Cardiac septum (tissue), 1 donor: ENCODE results near the gene CFAP119. TPM values are rescaled to one million over a fixed set of nuclear protein-coding genes. Genes with fewer than 3 reads are reported as not detected.

Source experiments
- DNase-seq: peaks from one replicate; pipeline ENCODE4 v3.0.0-alpha.2; 2020; ENCODE audit warnings: low spot score
- intact Hi-C: fragments of 100-400 bp; cut with DNase I; formaldehyde crosslinking; loops from one replicate; pipeline ENCODE4 v1.14.0; 2022
- total RNA-seq: library from RNA; stranded (reverse); fragmentation: NEBNext Ultra II Directional; extraction: Animal tissue kit (Norgen Biotek cat#: 25700); gene quantifications from one replicate; pipeline ENCODE4 v1.2.1, GENCODE V29; 2021
- donor health status: DM: no; HTN: no; CAD: no.

The CFAP119 gene
- total RNA-seq, 1 donor from 2014 or later: 1.0 TPM

DNA sequence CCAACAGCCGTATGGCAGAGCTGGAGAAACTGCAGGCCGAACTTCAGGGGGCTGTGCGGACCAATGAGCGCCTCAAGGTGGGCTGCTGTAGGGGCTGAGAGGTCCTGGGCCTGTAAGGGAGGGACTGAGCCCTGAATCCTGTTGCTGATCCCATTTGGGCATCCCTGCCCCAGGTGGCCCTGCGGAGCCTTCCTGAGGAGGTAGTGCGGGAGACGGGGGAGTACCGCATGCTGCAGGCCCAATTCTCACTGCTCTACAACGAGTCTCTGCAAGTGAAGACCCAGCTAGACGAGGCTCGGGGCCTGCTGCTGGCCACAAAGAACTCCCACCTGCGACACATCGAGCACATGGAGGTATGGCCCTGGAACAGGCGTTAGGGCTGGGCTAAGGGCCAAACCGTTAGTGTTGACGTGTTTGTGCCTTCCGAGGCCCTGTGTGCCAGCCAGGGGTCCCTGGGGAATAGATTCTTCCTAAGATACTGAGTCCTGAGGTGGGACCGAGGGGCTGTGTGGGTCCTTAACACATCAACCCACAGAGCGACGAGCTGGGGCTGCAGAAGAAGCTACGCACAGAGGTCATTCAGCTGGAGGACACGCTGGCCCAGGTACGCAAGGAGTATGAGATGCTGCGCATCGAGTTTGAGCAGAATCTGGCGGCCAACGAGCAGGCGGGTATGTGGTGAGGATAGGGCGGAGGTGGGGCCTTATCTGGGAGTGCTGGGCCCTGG is 4.5 kb upstream of the CFAP119 start:
- no peak for DNase-seq
- intact Hi-C loops: no loop called here

DNA sequence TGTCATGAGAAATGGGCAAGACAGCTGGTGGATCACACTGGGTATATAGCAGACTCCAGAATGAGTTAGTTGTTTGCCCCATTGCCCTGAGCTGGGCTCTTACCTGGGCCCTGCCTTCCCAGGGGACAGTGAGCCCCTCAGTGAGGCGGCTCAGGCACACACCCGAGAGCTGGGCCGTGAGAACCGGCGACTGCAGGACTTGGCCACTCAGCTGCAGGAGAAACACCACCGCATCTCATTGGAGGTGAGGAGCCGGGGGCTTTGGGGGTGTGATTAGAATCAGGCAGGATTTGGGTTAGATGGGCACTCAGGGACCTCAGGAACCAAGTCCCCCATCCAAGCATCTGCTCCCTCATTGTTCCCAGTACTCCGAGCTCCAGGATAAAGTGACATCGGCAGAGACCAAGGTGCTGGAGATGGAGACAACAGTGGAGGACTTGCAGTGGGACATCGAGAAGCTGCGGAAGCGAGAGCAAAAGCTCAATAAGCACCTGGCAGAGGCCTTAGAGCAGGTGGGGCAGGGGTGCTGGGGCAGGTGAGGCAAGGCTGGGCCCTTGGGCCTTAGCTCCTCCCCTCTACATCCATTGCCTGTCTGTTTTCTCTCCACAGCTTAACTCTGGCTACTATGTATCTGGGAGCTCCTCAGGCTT is 3.1 kb upstream of the CFAP119 start:
- intact Hi-C loops: loop anchor here (5.0 kb wide), 1 partner anchor 137 kb away; no protein-coding TSS in a partner anchor
- DNase-seq: no peak

DNA sequence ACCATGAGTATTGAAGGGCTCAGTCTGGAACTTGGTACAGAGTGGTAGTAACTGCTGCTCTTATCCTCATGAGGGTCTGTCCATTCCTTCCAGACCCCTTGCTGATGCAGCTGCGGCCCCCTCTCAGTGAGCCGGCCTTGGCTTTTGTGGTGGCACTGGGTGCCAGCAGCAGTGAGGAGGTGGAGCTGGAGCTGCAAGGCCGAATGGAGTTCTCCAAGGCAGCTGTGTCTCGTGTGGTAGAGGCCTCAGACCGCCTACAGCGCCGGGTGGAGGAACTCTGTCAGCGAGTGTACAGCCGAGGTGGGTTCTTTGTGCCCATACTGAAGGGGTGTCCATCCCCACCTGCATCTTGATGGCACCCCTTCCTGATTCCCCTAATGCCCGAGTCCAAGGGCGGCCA is 2.2 kb upstream of the CFAP119 start:
- DNase-seq: no peak
- intact Hi-C loops: loop anchor here (5.0 kb wide), 1 partner anchor 138 kb away; no protein-coding TSS in a partner anchor

DNA sequence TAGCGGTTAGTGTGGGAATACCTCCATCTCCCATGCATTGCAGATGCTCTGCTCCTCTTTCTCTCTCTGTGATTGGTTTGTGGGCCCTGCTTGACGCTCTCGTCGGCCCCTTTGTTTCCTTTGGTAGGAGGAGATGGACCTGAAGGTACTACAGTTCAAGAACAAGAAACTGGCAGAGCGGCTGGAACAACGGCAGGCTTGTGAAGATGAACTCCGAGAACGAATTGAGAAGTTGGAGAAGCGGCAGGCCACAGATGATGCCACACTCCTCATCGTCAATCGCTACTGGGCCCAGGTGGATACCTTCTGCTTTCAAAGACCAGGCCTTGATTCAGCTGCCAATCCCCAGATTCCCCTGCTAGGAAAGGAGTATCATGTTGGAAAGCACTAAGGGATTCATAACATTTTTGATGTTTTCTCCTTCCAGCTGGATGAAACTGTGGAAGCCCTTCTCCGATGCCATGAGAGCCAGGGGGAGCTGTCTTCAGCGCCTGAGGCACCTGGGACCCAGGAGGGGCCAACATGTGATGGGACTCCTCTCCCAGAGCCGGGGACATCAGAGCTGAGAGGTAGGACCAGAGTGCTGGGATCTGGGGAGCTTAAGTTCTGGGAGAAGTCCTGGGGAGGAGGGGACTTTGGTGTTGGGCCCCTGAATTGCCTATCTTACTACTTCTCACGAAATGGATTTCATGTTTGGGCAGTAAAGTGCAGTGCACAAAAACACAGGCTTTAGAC is 1.3 kb upstream of the CFAP119 start:
- intact Hi-C loops: loop anchor here (1.0 to 5.0 kb wide), 2 partner anchors 139 to 165 kb away; no protein-coding TSS in a partner anchor
- no peak for DNase-seq

DNA sequence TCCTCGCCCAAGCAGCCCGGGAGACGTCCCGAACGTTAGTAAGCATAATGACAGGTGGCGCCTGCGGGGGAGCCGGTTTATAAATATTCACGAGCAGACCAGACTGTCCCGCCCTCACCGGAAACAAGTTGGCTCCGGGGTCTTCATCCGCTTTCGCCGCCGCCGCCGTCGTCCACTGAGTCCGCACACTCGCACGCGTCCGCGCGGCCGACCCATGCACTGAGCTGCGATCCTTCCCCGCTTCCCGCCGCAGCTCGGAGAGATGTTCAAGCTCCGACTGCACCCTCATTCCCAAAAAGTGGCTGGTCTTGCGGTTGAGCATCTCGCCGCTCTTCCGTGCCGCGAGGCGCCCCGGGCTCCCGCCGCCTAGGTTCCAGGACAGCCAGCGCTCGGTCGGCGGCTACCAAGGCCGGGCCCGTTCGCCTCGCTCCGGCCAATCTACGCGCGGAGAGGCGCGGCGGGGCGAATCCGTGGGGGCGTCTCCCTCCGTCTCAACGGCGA is 385 bp downstream of the CFAP119 start:
- intact Hi-C loops: loop anchor here (5.0 kb wide), 1 partner anchor 141 kb away; no protein-coding TSS in a partner anchor
- no peak for DNase-seq

DNA sequence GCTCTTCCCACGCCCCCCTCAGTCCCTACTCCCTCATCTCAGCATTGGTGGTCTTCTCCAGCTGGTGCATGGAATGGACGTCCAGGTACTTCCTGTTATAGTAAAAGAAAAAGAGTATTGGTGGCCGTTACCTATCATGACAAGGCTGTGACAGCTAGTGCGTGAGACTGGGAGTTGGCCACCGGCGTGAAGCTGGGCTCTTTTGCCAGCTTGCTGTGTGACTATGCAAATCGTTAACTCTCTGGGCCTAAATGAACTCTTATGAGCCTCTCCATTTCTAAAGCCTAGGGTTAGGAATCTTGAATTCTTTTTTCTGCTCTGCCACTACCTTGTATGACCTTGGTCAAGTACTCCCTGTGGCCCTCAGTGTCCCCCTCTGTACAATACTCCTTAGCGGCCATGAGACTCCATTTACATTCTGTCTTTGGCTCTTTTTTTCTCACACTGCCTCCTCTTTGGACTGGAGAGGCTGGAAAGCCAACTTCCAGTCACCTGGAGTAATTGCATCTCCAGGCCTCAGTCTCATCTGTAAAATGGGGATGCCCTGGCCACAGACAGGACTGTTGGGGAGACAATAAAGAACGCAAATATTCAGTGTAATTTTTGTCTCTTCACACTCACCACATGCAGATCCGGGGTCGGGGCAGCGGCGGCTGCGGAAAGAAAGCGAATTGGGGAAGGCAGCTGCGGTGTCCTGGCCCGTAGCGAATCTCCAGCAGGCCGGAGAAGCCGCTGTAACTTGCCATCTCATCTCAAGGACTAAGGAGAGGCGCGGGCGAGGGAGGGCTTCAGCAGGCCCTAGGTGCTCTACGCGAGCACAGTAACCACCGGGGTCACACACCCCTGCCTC is 1.1 kb downstream of the CFAP119 start:
- intact Hi-C loops: loop anchor here (5.0 kb wide), 1 partner anchor 141 kb away; no protein-coding TSS in a partner anchor
- DNase-seq: no peak

DNA sequence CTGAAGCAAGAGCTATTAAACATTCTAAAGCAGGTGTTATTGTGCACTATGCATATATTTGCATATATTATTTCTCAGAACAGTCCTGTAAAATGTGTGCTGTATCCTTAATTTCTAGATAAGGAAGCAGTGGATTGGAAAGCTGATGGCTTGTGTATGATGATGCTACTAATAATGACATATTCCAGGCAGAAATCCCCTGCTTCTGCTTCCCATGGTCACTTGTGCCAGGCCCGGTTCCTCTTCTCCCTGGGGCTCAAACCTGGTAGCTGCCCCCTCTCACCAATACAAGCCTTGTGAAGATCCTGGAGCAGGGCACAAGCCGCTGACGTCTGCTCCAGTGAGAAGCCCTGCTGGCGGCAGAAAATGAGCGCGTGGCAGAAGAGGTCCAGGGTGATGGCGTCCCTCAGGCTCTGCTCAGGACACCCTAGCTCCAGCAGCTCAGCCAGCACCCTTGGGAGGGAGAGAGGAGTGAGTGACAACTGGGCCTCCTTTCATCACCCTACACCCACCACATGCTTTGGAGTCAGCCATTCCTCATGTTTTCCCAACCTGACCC is 1.8 kb downstream of the CFAP119 start:
- no peak for DNase-seq
- intact Hi-C loops: loop anchor here (5.0 kb wide), 1 partner anchor 142 kb away; no protein-coding TSS in a partner anchor

DNA sequence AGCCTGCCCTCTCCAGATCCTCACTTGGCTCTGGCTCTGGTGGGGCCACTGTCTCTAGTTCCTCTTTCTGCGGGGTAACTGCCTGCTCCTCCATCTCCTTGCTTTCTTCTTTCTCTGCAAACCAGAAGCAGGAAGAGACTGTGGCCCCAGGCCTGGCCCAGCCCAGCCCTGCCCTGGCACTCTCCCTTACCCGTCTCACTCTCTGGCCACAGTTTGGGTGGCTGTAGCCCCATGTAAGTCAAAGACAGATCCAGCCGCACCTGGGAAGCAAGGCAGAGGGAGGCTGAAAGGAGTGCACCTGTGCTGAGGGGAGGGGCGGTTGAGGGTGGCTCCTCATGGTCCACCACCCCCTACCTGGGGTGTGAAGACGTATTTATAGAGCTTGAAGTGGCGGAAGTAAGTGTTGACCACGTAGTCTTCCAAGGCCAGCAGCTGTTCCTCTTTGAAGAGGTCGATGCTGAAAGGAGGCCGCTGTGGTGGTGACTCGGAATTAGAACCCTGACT is 2.8 kb downstream of the CFAP119 start:
- intact Hi-C loops: no loop called here
- DNase-seq: no peak

DNA sequence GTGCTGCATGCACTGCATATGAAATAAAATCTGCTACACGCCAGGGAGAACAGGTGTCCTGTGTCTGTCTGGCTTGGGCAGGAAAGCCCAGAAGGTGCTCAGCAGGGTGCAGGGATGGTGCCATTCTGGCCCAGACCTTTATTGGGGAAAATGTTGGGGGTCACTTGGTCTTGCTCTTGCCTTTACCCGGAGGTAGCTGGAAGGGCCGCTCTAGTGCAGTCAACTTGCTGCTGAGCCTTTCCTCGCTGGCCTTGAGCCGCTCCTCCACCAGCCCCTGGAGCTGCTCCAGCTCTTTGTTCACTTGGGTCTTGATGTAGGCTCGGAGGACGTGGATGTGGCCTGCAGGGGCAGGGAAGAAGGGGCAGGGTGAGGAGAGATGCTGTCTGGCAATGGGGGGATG is 4.5 kb downstream of the CFAP119 start:
- DNase-seq: no peak
- intact Hi-C loops: no loop called here

DNA sequence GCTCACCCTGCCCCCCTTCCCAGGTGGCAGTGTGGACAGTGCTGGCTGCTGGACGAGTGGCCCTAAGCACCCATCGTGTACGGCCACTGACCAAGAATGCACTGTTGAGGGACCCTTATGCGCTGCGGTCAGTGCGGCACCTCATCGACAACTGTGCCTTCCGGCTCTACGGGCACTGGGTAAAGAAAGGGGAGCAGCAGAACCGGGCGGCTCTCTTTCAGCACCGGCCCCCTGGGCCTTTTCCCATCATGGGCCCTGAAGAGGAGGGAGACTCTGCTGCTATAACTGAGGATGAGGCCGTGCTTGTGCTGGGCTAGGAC is 5.1 kb downstream of the CFAP119 start:
- no peak for DNase-seq
- intact Hi-C loops: no loop called here

DNA sequence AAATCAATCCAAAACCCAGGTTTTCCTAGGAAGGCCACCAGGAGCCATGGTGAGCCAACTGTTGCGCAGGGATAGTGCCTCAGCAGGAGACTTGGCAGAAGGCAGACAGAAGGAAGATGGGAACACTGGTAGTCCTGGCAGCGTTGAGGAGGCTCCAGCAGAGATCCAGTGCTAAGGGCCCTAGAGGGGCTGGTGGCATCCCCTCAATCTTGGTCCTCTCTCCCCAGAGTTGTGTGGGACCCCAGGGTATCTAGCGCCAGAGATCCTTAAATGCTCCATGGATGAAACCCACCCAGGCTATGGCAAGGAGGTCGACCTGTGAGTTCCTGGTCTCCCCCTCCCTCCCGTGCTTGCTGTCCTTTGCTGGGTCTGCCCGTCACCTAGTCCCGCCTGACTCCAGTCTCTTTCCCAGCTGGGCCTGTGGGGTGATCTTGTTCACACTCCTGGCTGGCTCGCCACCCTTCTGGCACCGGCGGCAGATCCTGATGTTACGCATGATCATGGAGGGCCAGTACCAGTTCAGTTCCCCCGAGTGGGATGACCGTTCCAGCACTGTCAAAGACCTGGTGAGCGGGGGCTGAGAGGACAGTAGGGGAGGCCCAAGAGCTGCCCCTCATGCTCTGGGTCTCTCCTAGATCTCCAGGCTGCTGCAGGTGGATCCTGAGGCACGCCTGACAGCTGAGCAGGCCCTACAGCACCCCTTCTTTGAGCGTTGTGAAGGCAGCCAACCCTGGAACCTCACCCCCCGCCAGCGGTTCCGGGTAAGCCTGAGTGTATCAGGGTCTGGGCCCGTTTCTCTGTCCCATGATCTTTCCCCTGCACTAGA is 5.7 kb downstream of the CFAP119 start:
- intact Hi-C loops: no loop called here
- no peak for DNase-seq

DNA sequence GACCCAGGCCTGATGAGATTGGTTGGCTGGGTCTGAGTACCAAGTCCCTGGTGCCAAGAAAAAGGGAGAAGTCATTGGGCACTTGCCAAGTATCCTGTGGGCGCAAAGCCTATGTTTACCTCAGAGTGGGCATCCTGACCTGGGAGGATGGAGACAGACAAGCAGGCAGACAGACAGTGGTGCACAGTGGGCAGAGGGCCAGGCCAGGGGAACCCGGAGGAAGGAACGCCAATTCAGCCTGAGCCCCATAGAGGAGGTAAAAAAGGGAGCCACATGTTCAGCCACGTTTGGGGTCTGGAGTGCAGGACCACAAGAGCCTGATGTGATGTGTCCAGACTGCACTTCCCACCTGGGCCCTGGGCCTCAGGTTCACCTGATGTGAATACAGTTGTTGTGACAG is 8.3 kb downstream of the CFAP119 start:
- DNase-seq: no peak
- intact Hi-C loops: no loop called here

DNA sequence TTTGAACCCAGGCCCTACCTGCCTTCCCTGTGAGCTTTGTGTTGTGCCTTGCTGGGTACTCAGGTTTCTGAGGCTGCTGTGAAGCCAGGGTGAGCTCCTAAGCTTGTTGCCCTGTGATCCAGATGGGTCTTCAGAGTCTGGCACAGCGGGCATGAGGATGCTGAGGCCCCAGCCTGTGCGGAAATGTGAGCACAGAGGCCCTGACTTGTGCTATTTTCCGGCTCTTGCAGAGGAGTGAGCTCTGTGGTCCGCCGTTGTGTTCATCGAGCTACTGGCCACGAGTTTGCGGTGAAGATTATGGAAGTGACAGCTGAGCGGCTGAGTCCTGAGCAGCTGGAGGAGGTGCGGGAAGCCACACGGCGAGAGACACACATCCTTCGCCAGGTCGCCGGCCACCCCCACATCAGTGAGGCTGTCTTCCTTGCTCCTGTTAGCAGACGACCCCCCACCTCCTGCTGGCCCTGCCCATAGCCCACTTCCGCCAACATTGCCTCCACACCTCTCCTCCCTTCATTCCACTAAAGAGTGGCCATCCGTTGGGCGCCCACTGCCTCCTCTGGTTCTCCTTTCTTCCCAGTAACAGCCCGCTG is 10.9 kb downstream of the CFAP119 start:
- intact Hi-C loops: no loop called here
- peak; percentile 41 for DNase-seq

DNA sequence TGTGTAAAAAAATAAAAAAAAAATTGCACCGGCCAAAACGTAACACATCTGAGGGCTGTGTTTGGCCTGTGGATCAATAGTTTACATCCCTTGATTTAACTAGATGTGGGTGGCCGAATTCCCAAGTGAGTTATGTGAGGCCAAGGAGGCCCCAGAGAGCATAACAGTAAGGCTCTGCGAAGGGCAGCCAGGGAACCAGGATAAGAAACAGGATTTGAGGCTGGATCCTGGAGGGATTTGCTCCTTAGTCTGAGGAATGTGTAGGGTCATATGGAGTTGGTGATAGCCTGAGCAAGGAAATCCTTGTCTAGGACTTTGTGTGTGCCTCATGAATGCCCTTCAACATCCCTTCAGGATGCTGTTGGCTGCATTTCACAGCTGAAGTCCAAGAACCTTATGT is 11.7 kb downstream of the CFAP119 start:
- no peak for DNase-seq
- intact Hi-C loops: no loop called here

DNA sequence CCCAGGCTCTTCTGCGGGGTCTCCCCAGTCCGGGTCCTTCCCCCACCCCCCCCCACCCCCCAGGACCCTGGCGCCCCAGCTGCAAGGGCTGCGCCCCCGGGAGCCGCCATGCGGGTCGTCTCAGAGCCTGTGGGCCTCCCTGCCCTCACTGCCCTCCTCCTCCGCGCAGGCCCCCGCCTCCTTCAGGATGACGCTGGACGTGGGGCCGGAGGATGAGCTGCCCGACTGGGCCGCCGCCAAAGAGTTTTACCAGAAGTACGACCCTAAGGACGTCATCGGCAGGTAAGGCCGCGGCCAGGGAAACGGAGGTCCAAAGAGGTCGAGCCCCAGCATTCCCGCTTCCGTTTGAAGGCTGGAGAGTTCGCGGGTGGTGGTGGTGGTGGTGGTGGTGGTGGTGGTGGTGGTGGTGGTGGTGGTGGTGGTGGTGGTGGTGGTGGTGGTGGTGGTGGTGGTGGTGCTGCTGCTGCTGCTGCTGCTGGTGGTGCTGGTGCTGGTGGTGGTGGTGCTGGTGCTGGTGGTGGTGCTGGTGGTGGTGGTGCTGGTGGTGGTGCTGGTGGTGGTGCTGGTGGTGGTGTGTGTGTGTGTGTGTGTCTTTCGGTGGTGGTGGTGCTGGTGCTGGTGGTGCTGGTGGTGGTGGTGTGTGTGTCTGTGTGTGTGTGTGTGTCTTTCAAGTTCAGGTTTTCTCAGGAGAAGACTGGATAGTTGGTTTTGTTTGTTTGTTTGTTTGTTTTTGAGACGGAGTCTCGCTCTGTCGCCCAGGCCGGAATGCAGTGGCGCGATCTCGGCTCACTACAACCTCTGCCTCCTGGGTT is 13.0 kb downstream of the CFAP119 start:
- DNase-seq: peak; percentile 76
- intact Hi-C loops: no loop called here

DNA sequence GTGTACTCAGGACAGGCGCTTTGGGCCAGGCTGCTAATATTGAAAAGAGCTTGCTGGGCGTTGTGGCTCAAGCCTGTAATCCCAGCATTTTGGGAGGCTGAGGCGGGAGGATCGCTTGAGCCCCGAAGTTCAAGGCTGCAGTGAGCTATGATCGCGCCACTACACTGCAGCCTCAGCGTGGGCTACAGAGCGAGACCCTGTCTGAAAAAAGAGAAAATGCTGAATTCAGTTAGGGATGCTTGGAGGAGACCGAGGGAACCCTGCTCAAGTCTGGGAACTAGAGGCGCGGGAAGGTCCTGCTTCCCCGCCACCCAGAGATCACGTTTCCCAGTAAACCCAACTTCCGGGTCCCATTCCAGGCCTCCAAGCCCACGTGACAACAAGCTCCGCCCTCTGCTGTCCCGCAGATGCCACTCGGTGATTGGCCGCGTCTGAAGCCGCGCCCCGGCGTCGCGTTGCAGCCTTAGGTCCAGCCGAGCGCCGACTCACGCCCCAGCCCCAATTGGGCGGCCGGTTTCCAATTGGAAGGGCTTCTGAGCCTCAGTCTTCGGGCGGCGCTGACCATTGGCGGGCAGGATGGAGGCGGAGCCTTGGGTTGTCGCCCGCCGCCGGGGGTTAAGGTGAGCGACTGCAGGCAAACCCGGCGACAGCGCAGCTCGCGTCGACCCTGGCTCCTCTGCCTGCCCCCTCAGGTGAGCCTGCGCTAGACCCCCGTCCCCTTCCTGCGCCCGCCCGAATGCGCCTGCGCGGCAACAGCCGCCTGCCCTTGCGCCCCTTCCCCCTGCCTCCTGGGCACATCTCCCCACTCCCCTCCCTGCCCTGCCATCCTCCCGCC is 13.8 kb downstream of the CFAP119 start, which contains the start of gene PHKG2:
Gene PHKG2, plus strand, starts transcription at position 627 of the 835 bp plus-strand sequence. CDS start 396 bp downstream, outside the sequence.
- intact Hi-C loops: no loop called here
- DNase-seq: peak; percentile 100
